Measurements from ENCODE around the gene SLC10A3.

SLC10A3 gene

DNA sequence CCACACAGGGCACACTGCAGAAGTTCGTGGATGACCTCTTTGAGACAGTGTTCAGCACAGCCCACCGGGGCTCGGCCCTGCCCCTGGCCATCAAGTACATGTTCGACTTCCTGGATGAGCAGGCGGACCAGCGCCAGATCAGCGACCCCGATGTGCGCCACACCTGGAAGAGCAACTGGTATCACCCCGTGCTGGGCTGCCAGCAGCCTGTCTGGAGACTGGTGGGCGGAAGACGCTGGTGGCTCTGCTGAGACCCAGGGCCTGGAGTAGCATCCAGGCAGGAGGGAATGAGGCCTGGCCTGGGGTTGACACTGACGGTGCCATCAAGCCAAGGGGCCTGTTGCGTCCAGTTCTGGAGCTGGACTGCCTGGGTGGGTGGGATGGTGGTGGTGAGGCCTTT, 20.0 kb downstream of the SLC10A3 start:
- TF ChIP-seq FOXP2 (optimal IDR thresholded peaks at IDR 0.05; ENCODE audit: borderline replicate concordance, extremely low read depth, extremely low read length, insufficient read depth) (no peak), POLR2AphosphoS5 (IDR thresholded peaks at IDR 0.05; ENCODE audit: low read depth, low read length) (no peak), TAF1 (IDR thresholded peaks at IDR 0.05; ENCODE audit: borderline replicate concordance, insufficient read depth, low read length) (no peak), SIN3A (IDR thresholded peaks at IDR 0.05; ENCODE audit: borderline replicate concordance, insufficient read depth, low read length) (no peak)

- TF ChIP-seq POLR2AphosphoS5 (IDR thresholded peaks at IDR 0.05; ENCODE audit: low read depth, low read length): no peak
- TF ChIP-seq SIN3A (IDR thresholded peaks at IDR 0.05; ENCODE audit: borderline replicate concordance, insufficient read depth, low read length): no peak
- no peak for TF ChIP-seq FOXP2 (optimal IDR thresholded peaks at IDR 0.05; ENCODE audit: borderline replicate concordance, extremely low read depth, extremely low read length, insufficient read depth)
- TF ChIP-seq TAF1 (IDR thresholded peaks at IDR 0.05; ENCODE audit: borderline replicate concordance, insufficient read depth, low read length): no peak
- no peak for TF ChIP-seq REST (IDR thresholded peaks at IDR 0.05; ENCODE audit: insufficient read depth in 1 of 2, low read depth in 2 of 2, low read length in 2 of 2)
These were observed 20.5 kb downstream of the SLC10A3 start for GRCh38 chrX:154469880-154470279.

DNA sequence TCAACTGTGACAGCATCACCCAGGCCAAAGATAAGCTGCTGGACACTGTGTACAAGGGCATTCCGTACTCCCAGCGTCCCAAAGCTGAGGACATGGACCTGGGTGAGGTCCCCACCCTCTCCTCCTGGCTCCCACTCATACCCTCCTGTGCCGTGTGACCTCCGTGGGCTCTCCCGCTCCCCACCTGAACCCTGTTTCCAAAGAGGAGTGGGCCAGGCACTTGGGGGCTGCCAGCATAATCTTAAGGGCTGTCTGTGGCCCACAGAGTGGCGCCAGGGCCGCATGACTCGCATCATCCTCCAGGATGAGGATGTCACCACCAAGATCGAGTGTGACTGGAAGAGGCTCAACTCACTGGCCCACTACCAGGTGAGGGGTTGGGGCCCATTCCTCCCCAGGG, 21.3 kb downstream of the SLC10A3 start:
- TF ChIP-seq REST (IDR thresholded peaks at IDR 0.05; ENCODE audit: insufficient read depth in 1 of 2, low read depth in 2 of 2, low read length in 2 of 2) (no peak), TAF1 (IDR thresholded peaks at IDR 0.05; ENCODE audit: borderline replicate concordance, insufficient read depth, low read length) (no peak), SIN3A (IDR thresholded peaks at IDR 0.05; ENCODE audit: borderline replicate concordance, insufficient read depth, low read length) (no peak), POLR2AphosphoS5 (IDR thresholded peaks at IDR 0.05; ENCODE audit: low read depth, low read length) (no peak), FOXP2 (optimal IDR thresholded peaks at IDR 0.05; ENCODE audit: borderline replicate concordance, extremely low read depth, extremely low read length, insufficient read depth) (no peak)

DNA sequence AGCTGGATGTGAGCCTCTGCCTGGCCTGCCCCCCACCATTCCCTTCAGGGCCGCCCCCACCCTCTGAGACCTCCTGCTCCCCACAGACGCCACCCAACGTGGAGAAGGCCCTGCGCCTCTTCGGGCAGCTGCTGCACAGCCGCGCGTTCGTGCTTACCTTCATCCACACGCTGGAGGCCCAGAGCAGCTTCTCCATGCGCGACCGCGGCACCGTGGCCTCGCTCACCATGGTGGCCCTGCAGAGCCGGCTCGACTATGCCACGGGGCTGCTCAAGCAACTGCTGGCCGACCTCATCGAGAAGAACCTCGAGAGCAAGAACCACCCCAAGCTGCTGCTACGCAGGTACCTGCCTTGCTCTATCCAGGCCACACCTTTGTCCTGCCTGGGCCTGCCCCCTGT, 22.2 kb downstream of the SLC10A3 start:
- no peak for TF ChIP-seq REST (IDR thresholded peaks at IDR 0.05; ENCODE audit: insufficient read depth in 1 of 2, low read depth in 2 of 2, low read length in 2 of 2)
- TF ChIP-seq TAF1 (IDR thresholded peaks at IDR 0.05; ENCODE audit: borderline replicate concordance, insufficient read depth, low read length): no peak
- no peak for TF ChIP-seq FOXP2 (optimal IDR thresholded peaks at IDR 0.05; ENCODE audit: borderline replicate concordance, extremely low read depth, extremely low read length, insufficient read depth)
- TF ChIP-seq POLR2AphosphoS5 (IDR thresholded peaks at IDR 0.05; ENCODE audit: low read depth, low read length): no peak
- no peak for TF ChIP-seq SIN3A (IDR thresholded peaks at IDR 0.05; ENCODE audit: borderline replicate concordance, insufficient read depth, low read length)

- TF ChIP-seq TAF1 (IDR thresholded peaks at IDR 0.05; ENCODE audit: borderline replicate concordance, insufficient read depth, low read length) (no peak), FOXP2 (optimal IDR thresholded peaks at IDR 0.05; ENCODE audit: borderline replicate concordance, extremely low read depth, extremely low read length, insufficient read depth) (no peak), POLR2AphosphoS5 (IDR thresholded peaks at IDR 0.05; ENCODE audit: low read depth, low read length) (no peak), SIN3A (IDR thresholded peaks at IDR 0.05; ENCODE audit: borderline replicate concordance, insufficient read depth, low read length) (no peak), REST (IDR thresholded peaks at IDR 0.05; ENCODE audit: insufficient read depth in 1 of 2, low read depth in 2 of 2, low read length in 2 of 2) (no peak)
These were observed 22.9 kb downstream of the SLC10A3 start for GRCh38 chrX:154467556-154467955.

All from PFSK-1 (cell line).